ACC112 (cell line): Measurements from ENCODE around the gene ATP8A1.
"Not testable (repeated sequence)": the region's sequence is repeated elsewhere in the genome, so short reads cannot be mapped to it uniquely, and the experiment has no call there.

Experiments used
- H2AFZ ChIP-seq: fragments of 200-600 bp; sonication (generic); one replicate; pipeline ENCODE4 v1.6.0; 2017; ENCODE audit warnings: antibody characterized with exemption, low read length; ENCODE audit not compliant: unreplicated experiment
- H3K27ac ChIP-seq: fragments of 200-600 bp; sonication (generic); 2 replicates; pipeline ENCODE4 v1.5.1; 2014; ENCODE audit warnings: low read depth, mild to moderate bottlenecking, antibody characterized with exemption, low read length, moderate library complexity
- H3K27me3 ChIP-seq: fragments of 200-600 bp; sonication (generic); 2 replicates; pipeline ENCODE4 v1.6.1; 2014; ENCODE audit warnings: mild to moderate bottlenecking, antibody characterized with exemption, low read length, moderate library complexity, mixed read lengths; ENCODE audit not compliant: insufficient read depth
- H3K36me3 ChIP-seq: fragments of 200-600 bp; sonication (generic); 2 replicates; pipeline ENCODE4 v1.6.1; 2016; ENCODE audit warnings: mild to moderate bottlenecking, antibody characterized with exemption, low read length, moderate library complexity, mixed read lengths; ENCODE audit not compliant: insufficient read depth
- H3K4me1 ChIP-seq: fragments of 200-600 bp; sonication (generic); one replicate; pipeline ENCODE4 v1.6.1; 2016; ENCODE audit warnings: low read length, mixed read lengths; ENCODE audit not compliant: insufficient read depth, unreplicated experiment, control insufficient read depth
- H3K4me3 ChIP-seq: fragments of 200-600 bp; sonication (generic); 2 replicates; pipeline ENCODE4 v1.5.1; 2014; ENCODE audit warnings: mild to moderate bottlenecking, low read depth, low read length
- H3K79me2 ChIP-seq: fragments of 200-600 bp; sonication (generic); one replicate; pipeline ENCODE4 v1.6.0; 2016; ENCODE audit warnings: low read length; ENCODE audit not compliant: control insufficient read depth, unreplicated experiment, insufficient read depth

The ATP8A1 gene

GRCh38 chr4:42656944-42657792 lies at the start of gene ATP8A1:
Gene ATP8A1 (minus strand): TSS chr4:42657105. CDS start chr4:42656873, 232 bp downstream.
- Histone ChIP-seq H3K27ac (no peak within 1 kb of the TSS), H3K4me1 (peaks cover 10% of the 10 kb centered on the region), H2AFZ (peak within 1 kb of the TSS; percentile 97), H3K4me3 (peak within 1 kb of the TSS; percentile 74), H3K36me3 (no peaks in the 10 kb centered on the region), H3K79me2 (no peaks in the 10 kb centered on the region), H3K27me3 (peaks cover 59% of the 10 kb centered on the region)

GRCh38 chr4:42706086-42706485 lies 49.2 kb upstream of the ATP8A1 start:
- no peak overlapping the region for H2AFZ ChIP-seq
- no peaks in the 10 kb centered on the region for H3K36me3 ChIP-seq

GRCh38 chr4:42703813-42704212 lies 46.9 kb upstream of the ATP8A1 start:
- Histone ChIP-seq H3K4me1 (no peaks in the 10 kb centered on the region), H2AFZ (no peak overlapping the region), H3K79me2 (no peaks in the 10 kb centered on the region), H3K27me3 (no peaks in the 10 kb centered on the region), H3K4me3 (no peak overlapping the region), H3K36me3 (no peaks in the 10 kb centered on the region), H3K27ac (no peak overlapping the region)

More at GRCh38 chr4:42706086-42706485, 49.2 kb upstream of the ATP8A1 start:
- Histone ChIP-seq H3K27me3 (no peaks in the 10 kb centered on the region), H3K4me3 (no peak overlapping the region), H3K4me1 (no peaks in the 10 kb centered on the region), H3K27ac (no peak overlapping the region), H3K79me2 (no peaks in the 10 kb centered on the region)

- Histone ChIP-seq H3K27me3 (no peaks in the 10 kb centered on the region), H3K36me3 (no peaks in the 10 kb centered on the region), H3K27ac (no peak overlapping the region), H3K79me2 (no peaks in the 10 kb centered on the region), H2AFZ (no peak overlapping the region), H3K4me3 (no peak overlapping the region), H3K4me1 (no peaks in the 10 kb centered on the region)
Observed at GRCh38 chr4:42702895-42703294, 46.0 kb upstream of the ATP8A1 start.

- not testable (repeated sequence) for H3K4me1 ChIP-seq, H3K4me3 ChIP-seq, H3K79me2 ChIP-seq, H3K27ac ChIP-seq, H2AFZ ChIP-seq, H3K36me3 ChIP-seq, H3K27me3 ChIP-seq
Observed at GRCh38 chr4:42701780-42702179, 44.9 kb upstream of the ATP8A1 start.

GRCh38 chr4:42690537-42690936 lies 33.6 kb upstream of the ATP8A1 start:
- H3K79me2 ChIP-seq = no peaks in the 10 kb centered on the region
- H3K27me3 ChIP-seq = no peaks in the 10 kb centered on the region
- H2AFZ ChIP-seq = no peak overlapping the region
- H3K27ac ChIP-seq = no peak overlapping the region
- H3K4me3 ChIP-seq = no peak overlapping the region
- H3K36me3 ChIP-seq = no peaks in the 10 kb centered on the region
- no peaks in the 10 kb centered on the region for H3K4me1 ChIP-seq

GRCh38 chr4:42683393-42683792 lies 26.5 kb upstream of the ATP8A1 start:
- H3K36me3 ChIP-seq = no peaks in the 10 kb centered on the region
- H3K4me1 ChIP-seq = no peaks in the 10 kb centered on the region
- H3K27me3 ChIP-seq = no peaks in the 10 kb centered on the region
- no peak overlapping the region for H3K27ac ChIP-seq
- no peak overlapping the region for H2AFZ ChIP-seq
- no peak overlapping the region for H3K4me3 ChIP-seq
- no peaks in the 10 kb centered on the region for H3K79me2 ChIP-seq

GRCh38 chr4:42678512-42678911 lies 21.6 kb upstream of the ATP8A1 start:
- no peaks in the 10 kb centered on the region for H3K79me2 ChIP-seq
- no peaks in the 10 kb centered on the region for H3K36me3 ChIP-seq
- no peaks in the 10 kb centered on the region for H3K4me1 ChIP-seq
- peaks cover 3% of the 10 kb centered on the region; the same call in 1 of the 2 replicates for H3K27me3 ChIP-seq
- no peak overlapping the region for H3K4me3 ChIP-seq
- H3K27ac ChIP-seq = no peak overlapping the region
- H2AFZ ChIP-seq = no peak overlapping the region

GRCh38 chr4:42676066-42676951 lies 19.4 kb upstream of the ATP8A1 start:
- Histone ChIP-seq H2AFZ (no peak overlapping the region), H3K4me3 (no peak overlapping the region), H3K4me1 (no peaks in the 10 kb centered on the region), H3K27me3 (peaks cover 5% of the 10 kb centered on the region; the same call in 1 of the 2 replicates), H3K79me2 (no peaks in the 10 kb centered on the region), H3K36me3 (no peaks in the 10 kb centered on the region), H3K27ac (no peak overlapping the region)

- H3K36me3 ChIP-seq = no peaks in the 10 kb centered on the region
- H3K79me2 ChIP-seq = no peaks in the 10 kb centered on the region
- H3K27ac ChIP-seq = no peak overlapping the region
- peaks cover 8% of the 10 kb centered on the region for H3K27me3 ChIP-seq
- H3K4me3 ChIP-seq = no peak overlapping the region
- no peak overlapping the region for H2AFZ ChIP-seq
- H3K4me1 ChIP-seq = no peaks in the 10 kb centered on the region
Observed at GRCh38 chr4:42673082-42673425, 16.1 kb upstream of the ATP8A1 start.
